GM10266 (cell line): Measurements from ENCODE around the gene ASCL5.

Experiments used
- DNase-seq: peaks from one replicate; pipeline ENCODE4 v3.0.0; 2012; ENCODE audit errors: extremely low spot score
- CTCF ChIP-seq: IDR thresholded peaks from 2 replicates; pipeline ENCODE4 v1.5.1; 2012; ENCODE audit warnings: mild to moderate bottlenecking, low read depth; ENCODE audit not compliant: control insufficient read depth, insufficient read depth; ENCODE audit errors: missing control alignments

ASCL5 gene

GRCh38 chr1:201139756-201140155 is 12.8 kb upstream of the ASCL5 start:
- no peak for TF ChIP-seq CTCF
- no peak for DNase-seq

GRCh38 chr1:201139306-201139705 is 12.3 kb upstream of the ASCL5 start:
- no peak for DNase-seq
- no peak for TF ChIP-seq CTCF

GRCh38 chr1:201138311-201138840 is 11.4 kb upstream of the ASCL5 start:
- DNase-seq: no peak
- TF ChIP-seq CTCF: no peak

- DNase-seq: no peak
- no peak for TF ChIP-seq CTCF
Observed at GRCh38 chr1:201137579-201138310, 10.8 kb upstream of the ASCL5 start.

- TF ChIP-seq CTCF: no peak
- DNase-seq: no peak
Observed at GRCh38 chr1:201137024-201137392, 10.0 kb upstream of the ASCL5 start.

GRCh38 chr1:201136355-201137023 is 9.5 kb upstream of the ASCL5 start:
- no peak for TF ChIP-seq CTCF

GRCh38 chr1:201134405-201134804 is 7.4 kb upstream of the ASCL5 start:
- no peak for TF ChIP-seq CTCF
- DNase-seq: no peak

More at GRCh38 chr1:201136355-201137023, 9.5 kb upstream of the ASCL5 start:
- DNase-seq: no peak
